HepG2 (cell line): ENCODE data around the gene PLA2G4A. TPM values are rescaled to one million over a fixed set of nuclear protein-coding genes. Genes with fewer than 3 reads are reported as not detected.

Experiments used
- ATAC-seq: fragments of 200-7000 bp; cut with Tn5 transposase; 3 replicates; pipeline ENCODE4 v1.9.1; 2020; ENCODE audit warnings: mild to moderate bottlenecking, moderate library complexity
- BruUV-seq: library from RNA; stranded (reverse); fragments of 400-500 nt; replicated peaks from 2 replicates; lab custom pipeline; 2021; lab: Mats Ljungman, UMichigan
- CTCF ChIA-PET: fragments of 300-600 bp; formaldehyde crosslinking; extraction: SDS; loops from one replicate; lab custom pipeline; 2021; ENCODE audit warnings: low total read pairs, inconsistent platforms, low intra/inter-chr PET ratio; lab: Yijun Ruan, JAX
- POLR2A ChIA-PET: fragments of 350-600 bp; sonication (Branson Sonifier 250); formaldehyde crosslinking; loops from one replicate; lab custom pipeline; 2020; ENCODE audit warnings: antibody characterized with exemption, inconsistent platforms; lab: Yijun Ruan, JAX
- DNase-seq: peaks from one replicate; pipeline ENCODE4 v3.0.0-alpha.2; 2015; ENCODE audit warnings: low spot score
- FAIRE-seq: peaks from 3 replicates; lab custom pipeline; 2011; peaks lifted over from hg19 to GRCh38; lab: Jason Lieb, UNC
- H2AFZ ChIP-seq: one replicate; pipeline ENCODE4 v1.6.1; 2011; ENCODE audit warnings: low read length, inconsistent platforms
- H3K27ac ChIP-seq: fragments of 300-600 bp; 3 replicates; pipeline ENCODE4 v1.8.0; 2011; ENCODE audit warnings: mixed run types, mild to moderate bottlenecking, mixed read lengths, low read length, inconsistent platforms; ENCODE audit not compliant: insufficient read depth; ENCODE audit errors: extremely low read length
- H3K27me3 ChIP-seq, 2 experiments: fragments of 200-600 bp in 1 of 2; 2 replicates in 1 of 2; 3 replicates in 1 of 2; pipeline versions ENCODE4 v1.6.0 to v1.8.0; 2011; ENCODE audit warnings: low read length in 2 of 2, mild to moderate bottlenecking in 2 of 2, moderate library complexity in 2 of 2, inconsistent platforms in 1 of 2; ENCODE audit not compliant: insufficient read depth in 2 of 2, control insufficient read depth in 1 of 2
- H3K36me3 ChIP-seq, 2 experiments: fragments of 200-600 bp in 1 of 2; replicated peaks in 1 of 2; 2 replicates in 1 of 2; 3 replicates in 1 of 2; pipeline versions ENCODE4 v1.5.1 to v1.8.0; 2011; ENCODE audit warnings: low read length in 2 of 2, inconsistent platforms in 1 of 2; ENCODE audit not compliant: insufficient read depth in 2 of 2, control insufficient read depth in 1 of 2
- H3K4me1 ChIP-seq: 2 replicates; pipeline ENCODE4 v1.5.1; 2012; ENCODE audit warnings: low read length, inconsistent platforms; ENCODE audit not compliant: insufficient read depth
- H3K4me2 ChIP-seq: 2 replicates; pipeline ENCODE4 v1.6.0; 2011; ENCODE audit warnings: low read depth, low read length, inconsistent platforms
- H3K4me3 ChIP-seq, 3 experiments: fragments of 200-600 bp in 1 of 3; sonication (generic), shearing (Covaris generic) in 1 of 3; replicated peaks in 1 of 3; 2 replicates each; pipeline ENCODE4 v1.5.1; 2011 to 2016; ENCODE audit warnings: low read length in 3 of 3, inconsistent platforms in 2 of 3, low read depth in 2 of 3, mild to moderate bottlenecking in 2 of 3, control low read depth in 1 of 3, mixed read lengths in 1 of 3; ENCODE audit not compliant: insufficient read depth in 1 of 3
- H3K79me2 ChIP-seq: one replicate; pipeline ENCODE4 v1.6.1; 2011; ENCODE audit warnings: low read length, inconsistent platforms; ENCODE audit not compliant: insufficient read depth
- H3K9ac ChIP-seq: 2 replicates; pipeline ENCODE4 v1.6.0; 2011; ENCODE audit warnings: mild to moderate bottlenecking, low read depth, low read length, inconsistent platforms; ENCODE audit not compliant: insufficient read depth
- H3K9me3 ChIP-seq: 2 replicates; pipeline ENCODE4 v1.5.1; 2012; ENCODE audit warnings: mild to moderate bottlenecking, low read length
- H4K20me1 ChIP-seq: 2 replicates; pipeline ENCODE4 v1.6.0; 2011; ENCODE audit warnings: inconsistent platforms, mild to moderate bottlenecking, low read length, moderate library complexity; ENCODE audit not compliant: insufficient read depth
- AFF4 ChIP-seq: sonication (generic); formaldehyde crosslinking; IDR thresholded peaks from 2 replicates; pipeline ENCODE4 v1.4.0; 2020; ENCODE audit warnings: missing genetic modification reagents
- ARHGAP35 ChIP-seq: sonication (generic); formaldehyde crosslinking; IDR thresholded peaks from 2 replicates; pipeline ENCODE4 v1.9.0; 2022; ENCODE audit warnings: mild to moderate bottlenecking, inconsistent platforms, moderate library complexity, missing genetic modification reagents, borderline replicate concordance
- ATRX ChIP-seq: sonication (generic); formaldehyde crosslinking; IDR thresholded peaks from 2 replicates; pipeline ENCODE4 v1.4.0; 2020; ENCODE audit warnings: missing genetic modification reagents, borderline replicate concordance
- CENPX ChIP-seq: sonication (generic); formaldehyde crosslinking; IDR thresholded peaks from 2 replicates; pipeline ENCODE4 v1.9.0; 2021; ENCODE audit warnings: mild to moderate bottlenecking, missing genetic modification reagents, moderate library complexity
- DDIT3 ChIP-seq: sonication (generic); formaldehyde crosslinking; IDR thresholded peaks from 2 replicates; pipeline ENCODE4 v1.4.0; 2020; ENCODE audit warnings: mild to moderate bottlenecking, missing genetic modification reagents
- GMEB2 ChIP-seq: IDR thresholded peaks from 2 replicates; pipeline ENCODE4 v1.6.1; 2016; ENCODE audit warnings: missing biosample characterization, missing genetic modification reagents, low read depth
- GZF1 ChIP-seq: sonication (generic); formaldehyde crosslinking; IDR thresholded peaks from 2 replicates; pipeline ENCODE4 v1.5.1; 2020; ENCODE audit warnings: mild to moderate bottlenecking, missing genetic modification reagents
- HHEX ChIP-seq: IDR thresholded peaks from 2 replicates; pipeline ENCODE4 v1.6.1; 2016; ENCODE audit warnings: control low read depth
- JARID2 ChIP-seq: sonication (generic); formaldehyde crosslinking; IDR thresholded peaks from 2 replicates; pipeline ENCODE4 v1.8.1; 2023; ENCODE audit warnings: missing genetic modification reagents, inconsistent platforms; ENCODE audit not compliant: insufficient replicate concordance
- JUN ChIP-seq: sonication (generic); formaldehyde crosslinking; IDR thresholded peaks from 2 replicates; pipeline ENCODE4 v1.4.0; 2020; ENCODE audit warnings: mild to moderate bottlenecking, missing genetic modification reagents
- SP1 ChIP-seq, 2 experiments: fragments of 450-650 bp in 1 of 2; sonication (generic) in 1 of 2; formaldehyde crosslinking in 1 of 2; IDR thresholded peaks; 2 replicates each; pipeline versions ENCODE4 v1.4.0 to v1.6.1; 2016 to 2020; ENCODE audit warnings: missing genetic modification reagents in 1 of 2
- STAG1 ChIP-seq: sonication (generic); formaldehyde crosslinking; IDR thresholded peaks from 2 replicates; pipeline ENCODE4 v1.4.0; 2020; ENCODE audit warnings: missing genetic modification reagents
- TSC22D2 ChIP-seq: sonication (generic); formaldehyde crosslinking; IDR thresholded peaks from 2 replicates; pipeline ENCODE4 v1.5.1; 2020; ENCODE audit warnings: missing genetic modification reagents, mild to moderate bottlenecking, borderline replicate concordance
- ZBTB46 ChIP-seq: sonication (generic); formaldehyde crosslinking; IDR thresholded peaks from 2 replicates; pipeline ENCODE4 v1.4.0; 2020; ENCODE audit warnings: mild to moderate bottlenecking, missing genetic modification reagents, borderline replicate concordance
- ZIK1 ChIP-seq: sonication (generic); formaldehyde crosslinking; IDR thresholded peaks from 2 replicates; pipeline ENCODE4 v1.5.0; 2020; ENCODE audit warnings: mild to moderate bottlenecking, low read depth, missing genetic modification reagents, borderline replicate concordance
- ZNF207 ChIP-seq: fragments of 450-650 bp; IDR thresholded peaks from 2 replicates; pipeline ENCODE4 v1.6.1; 2016; ENCODE audit warnings: antibody characterized with exemption, borderline replicate concordance
- ZNF333 ChIP-seq: sonication (generic); formaldehyde crosslinking; IDR thresholded peaks from 2 replicates; pipeline ENCODE4 v1.4.0; 2020; ENCODE audit warnings: mild to moderate bottlenecking, missing genetic modification reagents, borderline replicate concordance
- ZNF772 ChIP-seq: sonication (generic); formaldehyde crosslinking; IDR thresholded peaks from 2 replicates; pipeline ENCODE4 v1.5.0; 2020; ENCODE audit warnings: mild to moderate bottlenecking, missing genetic modification reagents
- ZSCAN31 ChIP-seq: sonication (generic); formaldehyde crosslinking; IDR thresholded peaks from 2 replicates; pipeline ENCODE4 v1.5.0; 2020; ENCODE audit warnings: low read depth, mild to moderate bottlenecking, missing genetic modification reagents
- WGBS: methylation state at CpG from one replicate; pipeline ENCODE4 v1.1.6; 2017; ENCODE audit warnings: low lambda C conversion rate; 5-methylcytosine and 5-hydroxymethylcytosine counted together
- in situ Hi-C: cut with HindIII; loops from 2 replicates; pipeline ENCODE4 v1.10.0; 2017; ENCODE audit warnings: low pct_unique_long_range_greater_than_20kb; ENCODE audit not compliant: extremely low pct_ligation_motif_present
- intact Hi-C: fragments of 100-400 bp; cut with micrococcal nuclease; formaldehyde crosslinking; loops from one replicate; pipeline ENCODE4 v1.10.0; 2022; ENCODE audit not compliant: unreplicated experiment
- polyA plus RNA-seq, 8 experiments: library from polyadenylated mRNA; depleted of rRNA in 3 of 8; stranded (reverse) in 7 of 8; unstranded in 1 of 8; fragments of >200 nt; fragmentation: Illumina TruSeq in 4 of 8; extraction: Trizol in 4 of 8; gene quantifications; 2 replicates each; pipeline versions ENCODE4 v1.2.1 to v1.2.3, GENCODE V29; 2011 to 2016; ENCODE audit warnings: low read depth in 4 of 8, missing spikeins in 1 of 8, mixed read lengths in 1 of 8; ENCODE audit not compliant: insufficient read depth in 1 of 8
- total RNA-seq, 5 experiments: library from RNA; depleted of rRNA; stranded (reverse); fragments of >200 nt; fragmentation: Illumina TruSeq; extraction: Trizol; gene quantifications; 2 replicates each; pipeline ENCODE4 v1.2.3, GENCODE V29; 2016; ENCODE audit warnings: low read depth in 1 of 5

Gene PLA2G4A
- total and polyA plus RNA-seq, 2 of the 13 experiments (the other 11 are each of a cell fraction or from before 2014, with no cell fraction given) = not detected

- Histone ChIP-seq H3K9me3 (no peaks in the 10 kb centered on the region), H3K27ac (no peak overlapping the region), H3K9ac (no peak overlapping the region), H3K4me3 (no peak overlapping the region)
- in situ Hi-C loops = no loop called here
- FAIRE-seq = no peak
- POLR2A ChIA-PET = no interaction called here
- no TSS peak for BruUV-seq
- WGBS = 17% methylated on average over 4 of the region's 4 CpGs
- TF ChIP-seq HHEX (CRISPR knock-in tag) (no peak), STAG1 (CRISPR knock-in tag) (no peak), DDIT3 (CRISPR knock-in tag) (no peak), ZBTB46 (CRISPR knock-in tag) (no peak), ZIK1 (no peak), ARHGAP35 (CRISPR knock-in tag) (no peak), ZNF333 (CRISPR knock-in tag) (no peak), ZSCAN31 (CRISPR knock-in tag) (no peak), GMEB2 (CRISPR knock-in tag) (no peak), TSC22D2 (CRISPR knock-in tag) (no peak), ATRX (CRISPR knock-in tag) (no peak), CENPX (CRISPR knock-in tag) (no peak), JUN (CRISPR knock-in tag) (no peak), JARID2 (CRISPR knock-in tag) (no peak), ZNF772 (CRISPR knock-in tag) (no peak), GZF1 (CRISPR knock-in tag) (no peak), ZNF207 (no peak), SP1 (IDR thresholded peaks at IDR 0.05) (no peak), SP1 (CRISPR knock-in tag; IDR thresholded peaks at IDR 0.05) (no peak), AFF4 (CRISPR knock-in tag) (no peak)
- TF ChIP-seq, all 625 proteins: peak for 0
- no peaks in the 10 kb centered on the region for H3K4me1 ChIP-seq
- H3K79me2 ChIP-seq = no peaks in the 10 kb centered on the region
- H2AFZ ChIP-seq = no peak overlapping the region
- H3K4me2 ChIP-seq = no peak overlapping the region
- no peaks in the 10 kb centered on the region for H3K36me3 ChIP-seq
- H3K27me3 ChIP-seq = no peaks in the 10 kb centered on the region
- no peak for DNase-seq
- intact Hi-C loops = no loop called here
- ATAC-seq = no peak
- H4K20me1 ChIP-seq = no peaks in the 10 kb centered on the region
- CTCF ChIA-PET = no interaction called here
Observed at GRCh38 chr1:186837806-186838205, 9.1 kb downstream of the PLA2G4A start.
